Skin of body (tissue), 2 donors: ENCODE results near the gene MTA2. TPM values are rescaled to one million over a fixed set of nuclear protein-coding genes. Genes with fewer than 3 reads are reported as not detected.
"Not testable (repeated sequence)": the region's sequence is repeated elsewhere in the genome, so short reads cannot be mapped to it uniquely, and the experiment has no call there.

Source experiments
- DNase-seq: peaks from one replicate; lab custom pipeline; 2025; lab: John Stamatoyannopoulos, UW
- total RNA-seq: library from RNA; depleted of rRNA; stranded (reverse); fragments of >200 nt; gene quantifications from one replicate; pipeline ENCODE4 v1.2.3, GENCODE V29; 2014

MTA2 gene
- total RNA-seq, 1 donor from 2014 or later: 78.4 TPM

- no peak for DNase-seq
Measured at GRCh38 chr11:62567018-62567633, 34.5 kb downstream of the MTA2 start.

GRCh38 chr11:62566247-62566646, 35.4 kb downstream of the MTA2 start:
- no peak for DNase-seq

- no peak for DNase-seq
Measured at GRCh38 chr11:62565100-62565802, 36.4 kb downstream of the MTA2 start.

- not testable (repeated sequence) for DNase-seq
Measured at GRCh38 chr11:62561677-62562230, 39.9 kb downstream of the MTA2 start.

GRCh38 chr11:62560566-62561103, 41.0 kb downstream of the MTA2 start:
- DNase-seq: peak; percentile 78

GRCh38 chr11:62559626-62560025, 42.0 kb downstream of the MTA2 start:
- not testable (repeated sequence) for DNase-seq

- no peak for DNase-seq
Measured at GRCh38 chr11:62559204-62559603, 42.5 kb downstream of the MTA2 start.

- DNase-seq: no peak
Measured at GRCh38 chr11:62558669-62559068, 43.0 kb downstream of the MTA2 start.

- no peak for DNase-seq
Measured at GRCh38 chr11:62556875-62557631, 44.6 kb downstream of the MTA2 start.

- DNase-seq: peak; percentile 87
Measured at GRCh38 chr11:62556108-62556874, 45.4 kb downstream of the MTA2 start.

- DNase-seq: peak; percentile 74
Measured at GRCh38 chr11:62555464-62556107, 46.1 kb downstream of the MTA2 start.

GRCh38 chr11:62554387-62555167, 47.1 kb downstream of the MTA2 start:
- no peak for DNase-seq

- DNase-seq: no peak
Measured at GRCh38 chr11:62553839-62554361, 47.8 kb downstream of the MTA2 start.

- peak; percentile 95 for DNase-seq
Measured at GRCh38 chr11:62553080-62553838, 48.4 kb downstream of the MTA2 start.

- DNase-seq: peak; percentile 73
Measured at GRCh38 chr11:62552485-62553079, 49.1 kb downstream of the MTA2 start.

- not testable (repeated sequence) for DNase-seq
Measured at GRCh38 chr11:62550478-62550877, 51.2 kb downstream of the MTA2 start.

- no peak for DNase-seq
Measured at GRCh38 chr11:62548545-62549335, 52.9 kb downstream of the MTA2 start.
